ENCODE data around the gene PXDC1. TPM values are rescaled to one million over a fixed set of nuclear protein-coding genes. Genes with fewer than 3 reads are reported as not detected.

PXDC1 gene
- total and polyA plus RNA-seq, 2 donors (not counting 3 experiments of a cell fraction or from before 2014, with no cell fraction given), result 60.9 to 121 TPM

DNA sequence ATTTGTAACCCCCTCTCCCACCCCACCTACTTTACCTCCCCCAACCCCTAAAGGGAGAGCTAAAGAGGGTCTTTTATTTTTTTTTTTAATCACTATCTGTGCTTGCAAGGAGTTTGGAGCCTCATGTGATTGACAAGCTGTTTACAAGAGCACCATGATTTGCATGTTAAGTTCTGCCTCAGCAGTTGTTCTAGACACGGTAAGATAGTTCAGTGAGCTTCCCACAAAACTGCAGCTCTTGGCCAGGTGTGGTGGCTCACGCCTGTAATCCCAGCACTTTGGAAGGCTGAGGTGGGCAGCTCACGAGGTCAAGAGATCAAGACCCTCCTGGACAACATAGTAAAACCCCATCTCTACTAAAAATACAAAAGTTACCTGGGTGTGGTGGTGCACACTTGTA is 5.0 kb upstream of the PXDC1 start:
- CTCF ChIA-PET, result interaction anchor here (1.2 to 2.8 kb wide), 3 partner anchors 11 to 92 kb away, joined by 3 to 9 read pairs (median 4); partner anchors contain the start of gene FAM50B

GRCh38 chr6:3755637-3756545 is 4.4 kb upstream of the PXDC1 start:
- Histone ChIP-seq H3K27ac (ENCODE audit: insufficient read depth, low read depth, low read length) (no peak overlapping the region), H3K4me2 (ENCODE audit: insufficient read depth, low read length) (no peak overlapping the region), H3K36me3 (ENCODE audit: control insufficient read depth in 2 of 2, extremely low read depth in 1 of 2, insufficient read depth in 2 of 2, low read length in 2 of 2) (no peaks in the 10 kb centered on the region), H3K27me3 (ENCODE audit: control insufficient read depth in 2 of 2, insufficient read depth in 2 of 2, low read length in 2 of 2) (no peaks in the 10 kb centered on the region), H4K20me1 (replicated peaks; ENCODE audit: control insufficient read depth, extremely low read depth, insufficient read depth, low read length) (no peaks in the 10 kb centered on the region), H3K79me2 (ENCODE audit: control insufficient read depth, insufficient read depth, low read length) (peaks cover 9% of the 10 kb centered on the region), H3K9me1 (replicated peaks; ENCODE audit: control insufficient read depth, extremely low read depth, insufficient read depth, low read length) (no peaks in the 10 kb centered on the region), H3K9me3 (replicated peaks; ENCODE audit: control insufficient read depth, insufficient read depth, low read length) (no peaks in the 10 kb centered on the region), H2AFZ (ENCODE audit: low read depth, low read length) (no peak overlapping the region), H3K9ac (replicated peaks; ENCODE audit: extremely low read depth, insufficient read depth, low read length) (no peak overlapping the region), H3K4me1 (ENCODE audit: control insufficient read depth, extremely low read depth, insufficient read depth, low read length) (peaks cover 14% of the 10 kb centered on the region), H3K4me3 (replicated peaks in 1 of 3; ENCODE audit: insufficient read depth in 1 of 3, low read depth in 1 of 3, low read length in 3 of 3) (no peak overlapping the region)
- POLR2A ChIA-PET, result no interaction called here
- TF ChIP-seq, protein P1, sequence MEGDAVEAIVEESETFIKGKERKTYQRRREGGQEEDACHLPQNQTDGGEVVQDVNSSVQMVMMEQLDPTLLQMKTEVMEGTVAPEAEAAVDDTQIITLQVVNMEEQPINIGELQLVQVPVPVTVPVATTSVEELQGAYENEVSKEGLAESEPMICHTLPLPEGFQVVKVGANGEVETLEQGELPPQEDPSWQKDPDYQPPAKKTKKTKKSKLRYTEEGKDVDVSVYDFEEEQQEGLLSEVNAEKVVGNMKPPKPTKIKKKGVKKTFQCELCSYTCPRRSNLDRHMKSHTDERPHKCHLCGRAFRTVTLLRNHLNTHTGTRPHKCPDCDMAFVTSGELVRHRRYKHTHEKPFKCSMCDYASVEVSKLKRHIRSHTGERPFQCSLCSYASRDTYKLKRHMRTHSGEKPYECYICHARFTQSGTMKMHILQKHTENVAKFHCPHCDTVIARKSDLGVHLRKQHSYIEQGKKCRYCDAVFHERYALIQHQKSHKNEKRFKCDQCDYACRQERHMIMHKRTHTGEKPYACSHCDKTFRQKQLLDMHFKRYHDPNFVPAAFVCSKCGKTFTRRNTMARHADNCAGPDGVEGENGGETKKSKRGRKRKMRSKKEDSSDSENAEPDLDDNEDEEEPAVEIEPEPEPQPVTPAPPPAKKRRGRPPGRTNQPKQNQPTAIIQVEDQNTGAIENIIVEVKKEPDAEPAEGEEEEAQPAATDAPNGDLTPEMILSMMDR (IDR thresholded peaks at IDR 0.05; ENCODE audit: extremely low read depth in 1 of 2, insufficient read depth in 1 of 2, low read depth in 1 of 2, low read length in 2 of 2), result no peak
- no peak for TF ChIP-seq POLR2AphosphoS5 (IDR thresholded peaks at IDR 0.05; ENCODE audit: insufficient read depth, low read depth, low read length)
- FAIRE-seq (no peak), DNase-seq (ENCODE audit: low read depth, low spot score) (no peak)
- CTCF ChIA-PET, result interaction anchor here (1.2 to 2.8 kb wide), 8 partner anchors 12 to 235 kb away, joined by 3 to 9 read pairs (median 4); partner anchors contain the start of gene FAM50B
- dilution Hi-C loops (cut with MboI; ENCODE audit: extremely low pct_ligation_motif_present, low sequenced_read_pairs), result no loop called here
- intact Hi-C loops (cut with micrococcal nuclease), result no loop called here
- BruUV-seq (replicated peaks), result no TSS peak

More for the DNA sequence above, 5.0 kb upstream of the PXDC1 start:
- BruUV-seq (replicated peaks), result no TSS peak
- no peak overlapping the region for H3K4me3 ChIP-seq (replicated peaks in 1 of 3; ENCODE audit: insufficient read depth in 1 of 3, low read depth in 1 of 3, low read length in 3 of 3)
- no peak overlapping the region for H3K27ac ChIP-seq (ENCODE audit: insufficient read depth, low read depth, low read length)
- H3K79me2 ChIP-seq (ENCODE audit: control insufficient read depth, insufficient read depth, low read length), result peaks cover 2% of the 10 kb centered on the region
- no peaks in the 10 kb centered on the region for H3K27me3 ChIP-seq (ENCODE audit: control insufficient read depth in 2 of 2, insufficient read depth in 2 of 2, low read length in 2 of 2)
- dilution Hi-C loops (cut with MboI; ENCODE audit: extremely low pct_ligation_motif_present, low sequenced_read_pairs) (no loop called here), intact Hi-C loops (cut with micrococcal nuclease) (no loop called here)
- no peak overlapping the region for H3K9ac ChIP-seq (replicated peaks; ENCODE audit: extremely low read depth, insufficient read depth, low read length)
- peaks cover 14% of the 10 kb centered on the region for H3K4me1 ChIP-seq (ENCODE audit: control insufficient read depth, extremely low read depth, insufficient read depth, low read length)
- no peaks in the 10 kb centered on the region for H4K20me1 ChIP-seq (replicated peaks; ENCODE audit: control insufficient read depth, extremely low read depth, insufficient read depth, low read length)
- FAIRE-seq (no peak), DNase-seq (ENCODE audit: low read depth, low spot score) (no peak)
- H2AFZ ChIP-seq (ENCODE audit: low read depth, low read length), result no peak overlapping the region
- no peaks in the 10 kb centered on the region for H3K9me1 ChIP-seq (replicated peaks; ENCODE audit: control insufficient read depth, extremely low read depth, insufficient read depth, low read length)
- TF ChIP-seq GATA2 (IDR thresholded peaks at IDR 0.05; ENCODE audit: insufficient read depth, insufficient read length, low read depth, low read length) (no peak), MYC (IDR thresholded peaks at IDR 0.05; ENCODE audit: low read depth, low read length) (no peak), POLR2A (IDR thresholded peaks at IDR 0.05; ENCODE audit: low read depth, low read length) (no peak)
- TF ChIP-seq, protein P2, sequence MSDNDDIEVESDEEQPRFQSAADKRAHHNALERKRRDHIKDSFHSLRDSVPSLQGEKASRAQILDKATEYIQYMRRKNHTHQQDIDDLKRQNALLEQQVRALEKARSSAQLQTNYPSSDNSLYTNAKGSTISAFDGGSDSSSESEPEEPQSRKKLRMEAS (IDR thresholded peaks at IDR 0.05; ENCODE audit: insufficient read depth, insufficient read length), result no peak
- POLR2A ChIA-PET, result no interaction called here
- H3K4me2 ChIP-seq (ENCODE audit: insufficient read depth, low read length), result no peak overlapping the region
- H3K9me3 ChIP-seq (replicated peaks; ENCODE audit: control insufficient read depth, insufficient read depth, low read length), result no peaks in the 10 kb centered on the region
- no peaks in the 10 kb centered on the region for H3K36me3 ChIP-seq (ENCODE audit: control insufficient read depth in 2 of 2, extremely low read depth in 1 of 2, insufficient read depth in 2 of 2, low read length in 2 of 2)

All from endothelial cell of umbilical vein (primary cell).